ENCODE measurements around the gene FZR1.

Gene FZR1

DNA sequence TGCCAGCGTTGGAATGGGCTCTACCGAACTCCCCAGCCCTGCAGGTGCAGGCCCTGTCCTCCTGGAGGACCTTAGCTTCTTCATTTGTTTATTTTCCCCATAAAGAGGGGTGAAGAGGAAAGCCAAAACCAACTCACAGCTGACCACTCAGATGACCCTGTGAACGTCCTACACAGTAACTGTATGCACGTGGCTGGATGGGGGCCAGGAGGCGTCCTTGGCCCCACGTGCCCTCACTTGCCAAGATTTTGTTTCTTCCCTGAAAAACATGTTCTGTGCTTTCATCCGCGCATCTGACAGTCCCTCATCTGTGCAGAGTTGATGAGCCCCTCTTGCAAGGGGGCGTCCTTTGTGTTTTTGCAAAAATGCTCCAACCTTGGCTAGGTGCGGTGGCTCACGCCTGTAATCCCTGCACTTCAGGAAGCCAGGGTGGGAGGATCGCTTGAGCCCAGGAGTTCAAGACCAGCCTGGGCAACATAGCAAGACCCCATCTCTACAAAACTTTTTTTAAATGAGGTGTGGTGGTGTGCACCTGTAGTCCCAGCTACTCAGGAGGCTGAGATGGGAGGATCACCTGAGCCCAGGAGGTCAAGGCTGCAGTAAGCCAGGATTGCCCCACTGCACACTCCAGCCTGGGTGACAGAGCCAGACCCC is 27.6 kb downstream of the FZR1 start:
- no peak for DNase-seq

DNA sequence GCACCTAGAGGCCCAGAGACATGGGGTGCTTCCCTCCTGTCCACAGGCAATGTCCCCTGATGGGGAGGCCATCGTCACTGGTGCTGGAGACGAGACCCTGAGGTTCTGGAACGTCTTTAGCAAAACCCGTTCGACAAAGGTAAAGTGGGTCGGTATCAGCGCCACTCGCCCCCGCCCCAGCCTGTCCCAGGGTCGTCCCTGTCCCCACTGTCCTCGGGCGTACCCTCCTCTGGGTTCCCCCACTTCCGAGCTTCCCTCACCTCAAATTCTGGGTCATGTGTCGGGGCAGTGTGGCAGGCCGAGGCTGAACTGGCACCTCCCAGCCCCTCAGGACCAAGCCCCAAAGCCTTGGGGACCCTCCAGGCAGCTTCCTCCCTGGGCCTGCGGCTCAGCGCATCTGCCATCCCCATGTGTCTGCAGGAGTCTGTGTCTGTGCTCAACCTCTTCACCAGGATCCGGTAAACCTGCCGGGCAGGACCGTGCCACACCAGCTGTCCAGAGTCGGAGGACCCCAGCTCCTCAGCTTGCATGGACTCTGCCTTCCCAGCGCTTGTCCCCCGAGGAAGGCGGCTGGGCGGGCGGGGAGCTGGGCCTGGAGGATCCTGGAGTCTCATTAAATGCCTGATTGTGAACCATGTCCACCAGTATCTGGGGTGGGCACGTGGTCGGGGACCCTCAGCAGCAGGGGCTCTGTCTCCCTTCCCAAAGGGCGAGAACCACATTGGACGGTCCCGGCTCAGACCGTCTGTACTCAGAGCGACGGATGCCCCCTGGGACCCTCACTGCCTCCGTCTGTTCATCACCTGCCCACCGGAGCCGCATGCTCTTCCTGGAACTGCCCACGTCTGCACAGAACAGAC is 28.5 kb downstream of the FZR1 start:
- no peak for DNase-seq

DNA sequence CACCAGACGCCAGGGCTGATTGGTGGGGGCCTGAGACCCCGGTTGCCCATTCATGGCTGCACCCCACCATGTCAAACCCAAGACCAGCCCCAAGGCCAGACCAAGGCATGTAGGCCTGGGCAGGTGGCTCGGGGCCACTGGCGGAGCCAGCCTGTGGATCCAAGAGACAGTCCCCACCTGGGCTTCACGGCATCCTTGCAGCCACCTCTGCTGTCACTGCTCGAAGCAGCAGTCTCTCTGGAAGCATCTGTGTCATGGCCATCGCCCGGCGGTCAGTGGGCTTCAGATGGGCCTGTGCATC is 29.1 kb downstream of the FZR1 start:
- no peak for DNase-seq

DNA sequence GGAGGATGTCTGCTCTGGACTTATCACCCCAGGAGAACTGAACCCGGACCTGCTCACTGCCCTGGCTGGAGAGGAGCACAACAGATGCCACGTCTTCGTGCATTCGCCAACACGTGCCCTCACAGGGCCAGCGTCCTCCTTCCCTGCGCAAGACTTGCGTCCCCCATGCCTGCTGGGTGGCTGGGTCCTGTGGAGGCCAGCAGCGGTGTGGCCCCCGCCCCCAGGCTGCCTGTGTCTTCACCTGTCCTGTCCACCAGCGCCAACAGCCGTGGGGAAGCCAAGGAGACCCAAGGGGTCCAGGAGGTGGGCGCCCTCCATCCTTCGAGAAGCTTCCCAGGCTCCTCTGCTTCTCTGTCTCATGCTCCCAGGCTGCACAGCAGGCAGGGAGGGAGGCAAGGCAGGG is 29.5 kb downstream of the FZR1 start:
- no peak for DNase-seq

DNA sequence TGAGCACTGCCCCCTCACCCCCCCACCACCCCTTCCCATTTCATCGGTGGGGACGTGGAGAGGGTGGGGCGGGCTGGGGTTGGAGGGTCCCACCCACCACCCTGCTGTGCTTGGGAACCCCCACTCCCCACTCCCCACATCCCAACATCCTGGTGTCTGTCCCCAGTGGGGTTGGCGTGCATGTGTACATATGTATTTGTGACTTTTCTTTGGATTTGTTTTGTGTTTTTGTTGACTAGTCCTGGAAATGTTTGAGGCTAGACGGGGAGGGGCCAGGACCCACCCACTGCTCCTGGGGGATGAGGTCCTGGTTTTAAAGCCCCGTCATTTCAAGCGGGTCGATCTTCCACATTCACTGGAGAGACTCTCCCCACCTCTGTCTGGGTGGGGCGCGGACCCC is 29.9 kb downstream of the FZR1 start:
- DNase-seq, result no peak

DNA sequence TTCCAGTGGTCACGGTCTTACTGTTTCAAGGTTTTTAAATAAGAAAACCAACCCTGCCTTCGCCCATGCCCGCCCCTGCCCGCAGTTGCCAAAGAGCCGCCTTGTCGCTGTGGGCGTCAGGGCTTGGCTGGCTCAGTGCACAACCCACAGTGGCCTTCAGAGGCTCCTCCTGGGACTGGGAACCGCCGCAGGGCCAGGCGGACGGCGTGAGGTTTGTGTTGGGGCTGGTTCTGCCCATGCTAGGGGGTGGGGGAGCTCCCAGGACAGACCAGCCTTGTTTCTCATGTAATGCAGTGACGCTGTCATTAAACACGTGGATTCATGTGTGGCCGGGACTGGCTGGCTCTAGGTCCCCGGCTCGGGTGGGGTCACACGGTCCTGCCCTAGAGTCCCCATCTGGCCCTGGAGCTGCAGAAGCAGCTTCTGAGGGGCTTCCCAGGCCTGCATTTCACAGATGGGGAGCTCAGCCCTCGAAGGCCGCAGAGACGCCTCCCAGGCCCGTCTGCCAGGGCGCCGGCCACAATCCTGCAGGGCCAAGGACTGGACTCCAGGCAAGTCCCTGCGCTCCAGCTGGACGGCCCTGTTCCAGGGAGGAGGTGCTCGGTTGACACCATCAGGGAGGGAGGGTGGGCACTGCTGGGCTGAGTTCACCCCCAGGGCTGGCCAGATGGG is 30.5 kb downstream of the FZR1 start:
- no peak for DNase-seq

DNA sequence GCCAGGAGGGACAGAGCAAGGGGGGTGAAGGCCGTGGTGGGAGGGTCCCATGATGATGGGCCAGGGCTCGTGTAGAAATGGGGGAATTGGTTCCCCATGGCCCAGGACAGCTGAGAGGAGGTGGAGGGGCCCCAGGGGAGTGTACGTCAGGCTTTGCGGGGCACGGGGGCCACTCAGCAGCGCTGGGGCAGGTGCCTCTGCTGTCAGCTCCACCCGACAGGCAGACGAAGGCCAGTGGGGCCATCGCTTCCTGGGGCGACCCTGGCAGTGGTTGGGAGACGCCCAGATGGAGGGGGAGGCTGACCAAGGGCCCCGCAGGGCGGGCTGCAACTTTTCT is 31.0 kb downstream of the FZR1 start:
- DNase-seq, result no peak

DNA sequence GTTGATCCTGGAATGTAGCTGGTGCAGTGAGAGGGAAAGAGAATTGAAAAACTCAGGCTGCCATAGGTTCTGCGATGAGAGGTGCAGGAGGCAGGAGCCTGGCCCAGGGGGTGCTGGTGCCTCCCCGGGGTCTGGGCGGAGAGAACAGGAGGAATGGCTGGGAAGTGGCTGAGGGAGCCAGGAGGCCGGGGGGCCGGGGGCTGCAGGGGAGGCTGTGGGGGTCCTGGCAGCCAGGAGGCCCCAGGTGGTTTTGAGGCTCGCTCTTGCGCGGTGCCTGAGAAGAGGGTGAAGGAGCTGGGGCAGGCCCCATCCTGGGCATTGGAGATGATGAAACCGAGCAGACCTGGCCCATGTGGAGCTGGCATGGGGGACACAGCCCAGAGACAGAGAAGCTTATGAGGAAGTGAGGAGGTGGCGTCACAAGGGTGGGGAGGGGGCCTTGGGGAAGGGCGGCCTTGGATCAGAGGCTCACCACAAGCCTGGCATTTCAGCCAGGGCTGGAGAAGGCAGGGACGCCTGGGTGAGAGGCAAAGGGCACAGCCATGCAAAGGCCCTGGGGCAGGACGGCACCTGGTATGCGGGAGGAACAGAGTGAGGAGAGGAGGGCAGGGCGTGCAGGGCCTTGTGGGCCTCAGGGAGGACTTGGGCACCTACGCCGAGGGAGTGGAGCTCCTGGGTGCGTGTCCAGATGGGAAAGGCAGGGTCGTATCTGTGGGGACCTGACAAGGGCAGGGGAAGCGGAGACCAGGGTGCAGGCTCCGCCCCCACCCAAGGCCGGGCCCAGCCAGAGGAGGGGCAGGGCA is 31.5 kb downstream of the FZR1 start:
- DNase-seq, result no peak

DNA sequence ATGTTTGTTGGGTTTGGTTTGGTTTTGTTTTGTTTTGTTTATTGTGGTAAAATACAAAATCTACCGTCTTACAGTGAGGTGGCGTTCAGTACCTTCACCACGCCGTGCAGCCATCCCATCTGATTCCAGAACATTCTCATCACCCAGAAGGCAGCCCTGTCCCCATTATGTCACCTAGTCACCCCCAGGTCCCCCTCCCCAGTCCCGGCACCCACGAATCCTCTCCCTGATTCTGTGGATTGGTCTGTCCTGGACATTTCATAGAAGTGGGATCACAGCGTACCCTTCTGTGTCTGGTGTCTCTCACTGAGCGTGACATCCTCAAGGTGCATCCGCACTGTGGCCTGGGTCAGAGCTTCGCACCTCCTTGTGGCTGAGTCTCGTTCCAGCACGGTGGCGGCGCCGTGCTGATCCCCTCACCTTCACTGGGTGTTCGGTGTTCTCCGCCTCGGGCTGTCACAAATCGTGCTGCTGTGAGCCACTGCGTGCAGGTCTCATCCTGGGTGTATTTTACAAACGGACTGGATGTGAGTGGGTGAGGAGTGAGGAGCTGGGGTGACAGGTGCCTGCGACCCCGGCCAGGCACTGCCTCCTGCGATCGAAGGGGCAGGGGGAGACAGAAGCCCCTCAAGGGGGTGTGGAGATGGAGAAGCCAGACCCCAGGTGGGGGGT is 32.3 kb downstream of the FZR1 start:
- no peak for DNase-seq

DNA sequence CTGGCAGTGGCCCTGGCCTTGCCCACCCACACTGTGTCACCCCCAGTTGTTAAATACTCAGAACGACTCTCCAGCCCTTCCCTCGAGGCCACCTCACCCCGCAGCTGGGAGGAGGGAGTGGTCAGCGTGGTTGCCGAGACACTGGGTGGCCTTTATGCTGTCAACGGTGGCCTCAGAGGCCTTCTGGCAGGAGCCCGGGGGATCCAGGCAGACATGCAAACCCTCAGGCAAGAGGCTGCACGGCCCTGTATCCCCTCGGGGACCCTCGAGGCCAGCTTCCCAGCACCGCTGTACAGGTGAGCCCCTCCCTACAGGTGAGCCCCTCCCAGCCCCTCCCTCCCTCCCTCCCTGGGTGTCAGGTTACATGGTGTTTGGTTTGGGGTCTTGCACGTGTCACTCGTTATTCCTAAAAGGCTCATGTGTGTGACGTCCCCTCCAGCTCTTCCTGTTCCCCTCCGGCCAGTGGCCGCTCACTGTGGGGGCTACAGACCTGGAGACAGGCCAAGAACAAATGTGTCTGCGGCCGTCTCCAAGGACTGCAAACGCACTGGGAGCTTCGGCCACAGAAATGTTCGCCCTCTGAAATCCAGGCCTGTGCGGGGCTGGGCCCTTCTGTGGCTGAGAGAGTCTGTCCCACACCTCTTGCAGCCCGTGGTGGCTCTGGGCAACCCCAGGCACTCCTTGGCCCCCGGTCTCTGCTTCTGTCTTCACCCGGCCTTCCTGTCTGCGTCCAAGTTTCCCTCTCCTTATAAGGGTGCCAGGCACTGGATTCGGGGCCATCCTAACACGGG is 33.0 kb downstream of the FZR1 start, which contains the start of gene TEKTIP1:
TEKTIP1 (plus strand) TSS at position 210 of the 791 bp plus-strand sequence; CDS start at position 214, 4 bp downstream.
- peak; percentile 13 for DNase-seq

DNA sequence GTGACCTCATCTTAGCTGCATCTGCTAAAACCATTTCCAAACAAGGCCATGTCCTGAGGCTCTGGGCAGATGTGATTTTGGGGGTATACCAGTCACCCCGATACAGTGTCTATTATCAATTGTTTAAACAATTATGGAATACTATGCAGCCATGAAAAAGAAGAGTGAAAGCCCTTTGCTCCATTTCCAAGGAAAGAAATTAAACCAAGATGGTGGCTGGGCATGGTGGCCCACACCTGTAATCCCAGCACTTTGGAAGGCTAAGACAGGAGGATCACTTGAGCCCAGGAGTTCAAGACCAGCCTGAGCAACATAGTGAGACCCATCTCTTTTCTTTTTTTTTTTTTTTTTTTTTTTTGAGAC is 33.6 kb downstream of the FZR1 start:
- no peak for DNase-seq

DNA sequence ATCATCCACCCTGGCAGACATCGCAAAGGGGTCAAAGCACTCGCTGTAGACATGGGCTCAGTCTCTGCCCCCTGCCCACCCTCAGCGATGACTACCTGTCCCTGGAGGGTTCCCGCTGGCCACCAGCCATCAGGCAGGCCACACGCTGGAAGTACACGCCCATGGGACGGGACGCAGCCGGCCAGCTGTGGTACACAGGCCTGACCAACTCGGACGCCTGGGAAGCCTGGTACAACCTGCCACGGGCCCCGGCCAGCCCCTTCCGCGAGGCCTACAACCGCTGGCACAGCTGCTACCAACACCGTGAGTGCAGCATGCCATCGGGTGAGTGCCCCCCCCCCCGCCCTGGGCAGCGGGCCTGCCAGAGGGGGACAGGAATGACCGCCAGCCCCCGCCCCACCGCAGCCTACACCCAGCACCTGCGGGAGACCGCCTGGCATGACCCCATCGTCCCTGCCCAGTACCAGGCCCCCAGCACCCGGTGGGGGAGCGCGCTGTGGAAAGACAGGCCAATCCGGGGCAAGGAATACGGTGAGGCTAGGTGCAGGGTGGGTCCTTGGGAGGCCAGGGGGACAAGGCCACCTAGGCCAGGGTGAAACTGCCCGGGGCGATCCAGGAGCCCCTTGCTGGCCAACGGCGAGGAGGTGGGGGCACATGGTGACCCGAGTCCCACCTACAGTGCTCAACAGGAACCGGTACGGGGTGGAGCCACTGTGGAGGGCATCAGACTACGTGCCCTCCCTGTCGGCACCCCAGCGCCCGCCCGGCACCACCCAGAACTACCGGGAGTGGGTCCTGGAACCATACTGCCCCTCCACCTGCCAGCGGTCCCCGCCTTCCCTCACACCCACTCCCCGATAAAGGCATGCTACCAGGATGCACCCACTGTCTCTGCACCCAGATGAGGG is 37.3 kb downstream of the FZR1 start:
- no peak for DNase-seq

DNA sequence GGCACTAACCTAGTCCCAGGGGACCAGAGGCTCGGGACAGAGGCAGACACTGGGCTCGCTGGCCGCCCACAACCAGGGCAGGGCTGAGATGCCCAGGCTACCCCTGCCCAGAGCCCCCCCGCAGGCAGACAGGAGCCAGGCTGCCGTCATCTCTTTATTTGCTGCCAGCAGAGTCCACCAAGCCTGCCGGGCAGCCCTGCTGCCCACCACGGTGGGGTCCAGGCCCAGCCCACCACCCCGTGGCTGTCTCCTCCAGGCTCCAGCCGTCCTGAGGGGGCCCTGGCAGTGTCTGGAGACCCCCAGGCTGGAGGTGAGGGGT is 37.9 kb downstream of the FZR1 start:
- DNase-seq, result no peak

DNA sequence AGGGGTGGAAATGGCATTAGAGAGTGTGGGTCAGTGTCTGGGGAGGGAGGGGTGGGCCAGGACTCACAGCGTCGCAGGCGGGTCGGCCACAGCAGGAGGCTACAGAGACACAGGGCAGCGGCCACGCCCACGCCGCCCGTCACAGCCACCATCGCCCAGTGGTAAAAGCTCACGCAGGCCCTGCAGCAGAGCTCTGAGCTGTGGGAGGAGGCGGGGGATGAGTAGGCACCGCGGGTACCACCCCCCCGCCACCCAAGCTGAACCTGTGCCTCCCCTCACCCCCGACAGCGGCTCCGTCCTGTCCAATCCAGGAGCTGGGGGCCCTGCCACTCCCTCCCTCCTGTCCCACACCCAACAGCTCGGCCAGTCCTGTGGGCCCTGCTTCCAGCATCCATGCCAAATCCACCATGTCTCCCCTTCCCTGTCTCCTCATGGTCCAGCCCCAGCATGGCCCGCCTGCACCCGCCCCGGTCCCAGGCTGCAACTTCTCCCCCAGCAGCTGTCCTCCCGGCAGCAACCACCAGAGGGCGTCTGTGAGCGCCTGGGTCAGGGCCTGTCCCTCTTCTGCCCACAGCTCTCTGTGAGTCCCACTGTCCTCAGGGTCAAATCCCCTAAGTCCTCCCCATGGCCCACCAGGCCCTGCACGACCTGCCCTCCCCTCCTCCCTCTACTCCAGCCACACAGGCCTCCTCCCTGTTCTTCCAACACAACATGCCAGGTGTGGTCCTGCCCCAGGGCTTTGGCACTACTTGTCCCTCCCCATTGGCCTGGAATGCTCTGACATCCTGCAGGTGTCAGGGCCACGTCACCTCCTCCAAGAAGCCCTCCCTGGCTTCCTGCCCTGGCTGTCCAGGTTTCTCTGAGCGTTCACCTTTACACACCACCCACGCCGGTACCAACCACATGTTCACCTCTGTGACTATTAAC is 38.9 kb downstream of the FZR1 start:
- peak; percentile 58 for DNase-seq

DNA sequence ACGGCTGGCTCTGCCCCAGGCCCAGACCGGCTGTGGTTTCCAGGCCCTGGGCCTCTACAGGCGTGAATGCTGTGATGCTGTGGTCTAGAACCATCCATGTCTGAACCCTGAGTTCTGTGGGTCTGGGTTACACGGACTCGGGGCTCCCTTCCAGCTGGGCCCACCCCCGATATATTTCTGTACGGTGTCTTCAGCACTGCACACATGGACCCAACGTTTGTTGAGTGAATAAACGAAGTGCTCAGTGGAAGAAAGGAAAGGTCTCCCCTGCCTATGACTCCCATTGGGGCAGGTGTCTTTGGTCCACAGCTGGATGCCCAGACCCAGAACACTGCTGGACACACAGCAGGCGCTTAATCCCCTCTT is 39.5 kb downstream of the FZR1 start:
- DNase-seq, result no peak

DNA sequence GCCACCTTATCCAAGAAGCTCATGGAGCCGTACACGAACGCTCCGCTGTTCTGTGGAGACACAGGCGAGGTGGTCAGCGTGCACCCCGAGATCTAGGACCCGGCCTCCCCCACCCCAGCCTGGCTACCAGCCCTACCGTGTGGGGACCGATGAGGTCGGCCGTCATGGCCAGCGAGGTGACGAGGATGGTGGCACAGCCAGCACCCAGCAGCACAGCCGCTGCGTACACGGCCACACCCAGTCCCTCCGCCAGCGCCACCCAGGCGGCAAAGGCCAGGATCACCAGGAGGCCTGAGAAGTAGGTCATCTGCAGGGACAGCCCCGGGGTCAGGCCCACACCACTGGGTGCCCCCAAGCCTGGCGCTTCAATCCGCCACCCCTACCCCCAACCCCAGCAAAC is 40.0 kb downstream of the FZR1 start:
- DNase-seq, result no peak

DNA sequence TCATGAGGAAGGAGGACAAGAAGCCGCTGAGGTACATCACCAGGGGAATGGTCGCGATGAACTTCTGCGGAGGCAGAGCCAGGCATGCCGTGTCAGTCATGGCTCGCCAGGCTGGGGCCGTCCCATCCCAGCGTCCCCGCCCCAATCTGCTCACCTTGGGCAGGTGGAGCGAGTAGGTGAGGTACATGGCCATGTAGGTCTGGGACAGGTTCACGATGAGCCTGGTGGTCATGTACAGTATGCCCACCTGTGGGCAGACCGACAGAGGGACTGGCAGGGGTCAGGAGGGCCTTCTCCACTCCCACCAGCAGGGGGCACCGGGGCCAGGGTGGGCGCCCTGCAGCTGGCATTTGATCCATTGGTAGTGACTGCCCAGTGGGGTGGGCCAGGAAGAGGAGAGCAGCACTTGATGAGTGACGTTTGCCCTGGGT is 41.2 kb downstream of the FZR1 start:
- no peak for DNase-seq

DNA sequence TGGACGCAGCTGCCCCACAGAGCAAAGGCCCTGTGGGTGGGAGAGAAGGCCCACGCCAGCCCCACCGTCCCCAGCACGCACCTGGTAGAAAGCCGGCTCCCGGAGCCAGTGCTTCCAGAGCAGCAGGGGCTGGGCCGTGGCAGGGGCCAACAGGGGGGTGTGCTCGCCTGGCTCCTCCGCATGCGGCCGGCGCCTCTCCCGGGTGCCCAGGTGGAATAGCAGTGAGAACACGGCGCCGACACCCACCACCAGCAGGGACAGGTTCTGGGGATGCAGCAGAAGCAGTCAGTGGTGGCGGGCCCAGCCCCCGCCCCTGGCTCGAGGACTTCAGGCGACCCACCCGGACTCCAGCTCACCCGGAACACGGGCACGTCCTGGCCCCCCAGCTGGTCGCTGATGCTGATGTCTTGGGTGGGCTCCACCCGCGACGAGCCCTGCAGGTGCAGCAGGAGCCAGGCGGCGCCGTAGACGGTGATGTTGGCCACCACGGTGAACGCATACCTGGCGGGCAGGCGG is 41.7 kb downstream of the FZR1 start:
- no peak for DNase-seq

DNA sequence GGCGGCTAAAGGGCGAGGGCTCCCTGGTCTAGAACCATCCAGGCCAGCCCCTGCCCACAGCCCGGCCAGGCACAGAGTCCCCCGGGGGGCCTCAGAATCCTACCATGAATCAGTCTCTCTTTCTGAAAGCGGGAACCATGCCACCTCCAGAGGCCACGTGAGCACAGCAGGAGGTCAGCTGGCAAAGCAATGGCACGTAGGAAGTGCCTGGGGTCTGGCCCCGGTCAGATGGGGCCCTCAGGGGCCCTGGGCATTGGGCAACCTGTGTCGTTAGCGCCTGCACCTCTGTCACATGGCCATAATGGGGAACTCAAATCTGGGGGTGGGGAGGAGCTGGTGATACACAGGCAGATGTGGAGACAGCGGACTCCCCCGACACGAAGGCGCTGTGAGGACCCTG is 42.5 kb downstream of the FZR1 start:
- DNase-seq, result peak; percentile 18

DNA sequence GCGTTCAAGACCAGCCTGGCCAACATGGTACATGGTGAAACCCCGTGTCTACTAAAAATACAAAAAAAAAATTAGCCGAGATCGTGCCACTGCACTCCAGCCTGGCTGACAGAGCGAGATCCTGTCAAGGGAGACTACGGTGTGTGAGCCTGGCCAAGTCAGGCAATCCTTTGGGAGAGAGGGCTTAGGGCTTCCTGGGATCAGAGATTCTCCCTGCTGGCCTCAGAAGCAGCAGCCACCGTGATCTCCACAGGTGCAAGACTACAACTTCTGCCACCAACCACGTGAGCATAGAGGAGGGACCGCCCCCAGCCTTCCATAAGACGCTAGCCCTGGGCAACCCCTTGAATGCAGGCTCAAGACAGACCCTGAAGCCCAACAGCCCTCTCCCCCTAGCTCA is 43.7 kb downstream of the FZR1 start:
- no peak for DNase-seq
